Activated T-cell treated with anti-CD3 and anti-CD28 coated beads for 48 hours (primary cell): Measurements from ENCODE around the gene AKAP13.

Source experiments
- DNase-seq: peaks from one replicate; pipeline ENCODE4 v3.0.0-alpha.2; 2020; ENCODE audit warnings: low read depth

Gene AKAP13

GRCh38 chr15:85597155-85597815, 216.9 kb downstream of the AKAP13 start:
- DNase-seq, result no peak

GRCh38 chr15:85598219-85598618, 217.8 kb downstream of the AKAP13 start:
- no peak for DNase-seq

- DNase-seq, result no peak
Measured at GRCh38 chr15:85598718-85599398, 218.5 kb downstream of the AKAP13 start.

DNA sequence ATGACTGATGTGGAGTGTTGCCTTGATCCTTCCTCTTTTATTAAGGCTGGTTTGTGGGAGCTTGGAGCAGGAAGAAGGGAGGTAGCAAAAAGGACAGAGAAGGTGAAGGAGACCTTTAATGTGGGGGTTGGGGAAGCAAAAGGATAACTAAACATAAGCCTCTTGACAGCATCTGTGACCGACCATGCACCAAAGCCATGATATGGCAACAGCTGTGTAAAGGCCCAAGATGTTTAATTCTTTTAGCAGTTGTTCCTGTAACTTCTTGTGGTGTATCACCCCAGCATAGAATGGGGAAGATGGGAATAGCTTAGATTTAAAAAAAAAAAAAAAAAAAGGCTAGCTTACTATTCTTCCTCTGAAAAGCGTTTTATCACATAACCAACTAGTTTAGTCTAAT, 219.6 kb downstream of the AKAP13 start:
- no peak for DNase-seq

DNA sequence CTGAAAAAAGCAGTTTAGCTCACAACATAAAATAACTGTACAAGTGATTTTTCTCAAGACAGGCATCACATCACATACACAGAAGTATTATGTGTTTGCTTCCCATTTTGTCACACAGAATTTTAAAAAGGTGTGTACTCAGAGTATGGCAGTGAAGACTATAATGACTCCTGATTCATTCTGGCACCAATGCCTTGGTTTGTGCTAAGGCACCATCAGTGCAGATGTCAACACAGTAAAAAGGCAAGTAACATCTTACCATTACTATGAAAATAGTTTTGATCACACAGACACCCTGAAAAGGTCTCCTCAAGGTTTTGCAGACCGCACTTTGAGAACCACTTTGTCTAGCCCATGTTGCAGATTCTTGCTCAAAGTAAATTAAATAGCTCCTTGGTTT, 222.8 kb downstream of the AKAP13 start:
- DNase-seq, result no peak

DNA sequence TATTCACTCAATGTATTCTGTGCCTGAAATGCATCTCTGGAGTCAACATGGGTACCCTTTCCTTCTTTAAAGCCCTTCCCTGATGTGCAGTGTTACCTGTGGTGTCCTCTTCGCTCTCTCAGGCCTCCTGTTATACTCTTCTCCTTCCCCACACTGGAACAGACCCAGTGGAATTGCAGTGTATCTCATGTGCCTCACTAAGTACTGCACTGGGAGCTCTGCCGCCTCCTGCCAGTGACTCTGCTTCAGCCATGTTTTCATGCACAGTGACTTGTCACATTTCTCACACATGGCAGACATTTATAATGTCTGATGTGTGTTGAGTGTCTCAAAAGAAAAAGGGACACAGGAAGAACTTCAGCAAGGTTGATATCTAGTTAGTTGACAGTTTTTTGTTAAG, 223.3 kb downstream of the AKAP13 start:
- no peak for DNase-seq

DNA sequence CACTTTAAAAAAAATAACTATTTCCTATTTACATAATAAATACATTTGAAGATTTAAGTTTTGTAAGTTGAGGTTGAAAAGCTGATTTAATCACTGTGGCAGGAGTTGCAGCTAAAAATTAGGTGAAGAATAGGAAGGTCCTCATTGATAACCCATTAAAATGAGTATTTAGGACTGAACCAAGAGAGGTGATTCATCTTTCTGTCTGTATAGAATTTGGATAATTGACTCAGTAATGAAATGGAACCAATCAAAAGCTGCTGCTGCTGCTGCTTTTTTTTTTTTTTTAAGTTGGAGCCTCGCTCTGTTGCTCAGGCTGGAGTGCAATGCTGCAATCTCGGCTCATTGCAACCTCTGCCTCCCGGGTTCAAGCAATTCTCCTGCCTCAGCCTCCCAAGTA, 223.8 kb downstream of the AKAP13 start:
- DNase-seq, result no peak

- DNase-seq, result no peak
Measured at GRCh38 chr15:85606738-85607137, 226.3 kb downstream of the AKAP13 start.

DNA sequence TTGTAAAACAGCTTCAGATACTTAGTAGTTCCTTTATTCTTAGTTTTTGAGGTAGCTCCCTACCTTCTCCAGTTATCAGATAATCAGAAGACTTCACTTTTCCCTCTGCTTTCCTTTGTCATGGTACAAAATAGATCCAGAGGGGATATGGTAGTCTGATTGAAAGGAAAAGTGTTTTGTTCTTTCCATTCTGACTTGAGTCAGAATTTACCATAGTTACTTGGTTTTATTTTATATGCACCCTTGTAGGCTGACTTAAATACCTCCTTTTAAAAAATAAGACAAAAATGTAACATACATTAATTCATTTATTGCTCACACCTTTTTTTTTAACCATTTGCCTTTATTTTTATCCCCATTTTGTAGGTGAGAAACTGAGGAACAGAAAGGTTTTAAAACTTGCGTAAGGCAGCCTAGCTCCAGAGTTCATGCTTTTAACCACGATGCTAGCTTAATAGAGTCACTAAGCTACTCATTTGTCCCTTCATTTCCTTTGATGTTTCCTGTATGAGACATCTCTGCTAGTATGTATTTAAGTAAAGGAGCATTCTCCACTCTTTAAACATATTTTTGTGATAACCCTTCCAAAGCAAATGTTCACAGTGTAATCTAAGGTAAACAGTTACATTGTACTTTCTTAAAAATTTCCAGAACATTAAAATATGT, 226.9 kb downstream of the AKAP13 start:
- no peak for DNase-seq

DNA sequence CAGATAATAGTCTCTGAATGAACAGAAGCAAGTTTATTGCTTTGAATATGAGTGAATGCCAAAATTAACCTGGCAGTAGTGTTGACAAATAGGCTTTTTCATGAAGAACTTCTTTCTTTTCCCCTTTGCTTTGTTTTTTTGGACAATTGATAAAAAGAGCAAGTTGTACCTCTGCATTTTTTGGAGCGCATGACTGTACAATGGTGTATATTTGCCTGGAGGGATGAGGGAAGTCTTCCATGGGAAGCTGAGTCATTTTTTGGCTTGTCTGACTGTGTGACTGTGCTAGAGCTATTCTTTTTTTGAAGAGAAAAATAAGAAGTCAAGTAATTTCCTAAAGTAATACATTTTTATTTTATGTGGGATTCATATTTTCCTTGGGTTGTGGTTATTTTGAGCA, 227.4 kb downstream of the AKAP13 start:
- no peak for DNase-seq

DNA sequence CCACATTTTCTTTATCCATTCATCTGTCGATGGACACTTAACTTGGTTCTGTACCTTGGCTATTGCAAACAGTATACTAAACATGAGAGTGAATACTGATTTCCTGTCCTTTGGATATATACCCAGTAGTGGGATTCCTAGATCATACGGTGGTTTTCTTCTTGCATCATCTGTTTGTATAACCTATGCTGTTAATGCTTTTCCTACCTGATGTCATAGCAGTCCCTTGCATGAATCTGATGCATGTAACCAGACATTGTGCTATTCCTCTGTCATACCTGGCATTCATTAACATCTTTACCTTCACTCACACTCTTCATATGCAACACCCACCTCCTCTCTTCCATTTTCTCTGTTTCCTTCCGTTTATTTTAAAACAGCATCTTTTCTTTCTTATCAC, 229.1 kb downstream of the AKAP13 start:
- DNase-seq, result no peak

GRCh38 chr15:85611361-85611760, 231.0 kb downstream of the AKAP13 start:
- DNase-seq, result no peak

DNA sequence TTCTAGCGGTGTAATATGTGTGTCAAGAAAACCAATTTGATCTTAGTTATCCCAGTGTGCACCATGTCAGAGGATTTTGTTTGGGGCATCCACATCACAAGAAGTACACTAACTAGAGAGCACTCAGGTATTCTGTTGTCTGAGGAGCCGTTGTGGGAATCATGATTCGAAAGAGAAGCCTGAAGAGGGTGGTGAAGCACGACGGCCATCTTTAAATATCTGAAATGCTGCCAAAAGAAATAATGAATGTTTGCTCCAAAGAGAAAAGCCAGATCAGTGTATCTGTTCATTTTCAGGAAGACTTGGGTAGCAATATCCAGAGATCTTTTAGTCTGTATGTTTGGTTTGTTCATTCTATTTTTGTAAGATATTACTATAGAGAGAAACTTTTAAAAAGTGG, 233.7 kb downstream of the AKAP13 start:
- no peak for DNase-seq

- no peak for DNase-seq
Measured at GRCh38 chr15:85615930-85616329, 235.5 kb downstream of the AKAP13 start.

GRCh38 chr15:85616549-85617110, 236.2 kb downstream of the AKAP13 start:
- no peak for DNase-seq

DNA sequence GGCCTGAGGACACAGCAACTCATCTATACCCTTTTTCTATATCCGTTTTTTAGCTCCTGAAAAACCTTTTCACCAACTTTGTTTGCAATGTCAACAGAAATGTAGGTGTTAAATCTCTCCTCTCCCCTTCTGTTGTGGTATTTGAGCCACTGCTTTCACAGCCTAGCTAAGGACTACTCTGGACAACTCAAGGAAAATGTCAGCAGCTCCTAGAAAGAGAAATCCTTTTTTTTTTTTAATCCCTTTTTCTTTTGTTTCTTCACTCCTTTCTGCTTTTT, 237.8 kb downstream of the AKAP13 start:
- DNase-seq, result no peak

GRCh38 chr15:85618956-85619491, 238.6 kb downstream of the AKAP13 start:
- peak; percentile 56 for DNase-seq

DNA sequence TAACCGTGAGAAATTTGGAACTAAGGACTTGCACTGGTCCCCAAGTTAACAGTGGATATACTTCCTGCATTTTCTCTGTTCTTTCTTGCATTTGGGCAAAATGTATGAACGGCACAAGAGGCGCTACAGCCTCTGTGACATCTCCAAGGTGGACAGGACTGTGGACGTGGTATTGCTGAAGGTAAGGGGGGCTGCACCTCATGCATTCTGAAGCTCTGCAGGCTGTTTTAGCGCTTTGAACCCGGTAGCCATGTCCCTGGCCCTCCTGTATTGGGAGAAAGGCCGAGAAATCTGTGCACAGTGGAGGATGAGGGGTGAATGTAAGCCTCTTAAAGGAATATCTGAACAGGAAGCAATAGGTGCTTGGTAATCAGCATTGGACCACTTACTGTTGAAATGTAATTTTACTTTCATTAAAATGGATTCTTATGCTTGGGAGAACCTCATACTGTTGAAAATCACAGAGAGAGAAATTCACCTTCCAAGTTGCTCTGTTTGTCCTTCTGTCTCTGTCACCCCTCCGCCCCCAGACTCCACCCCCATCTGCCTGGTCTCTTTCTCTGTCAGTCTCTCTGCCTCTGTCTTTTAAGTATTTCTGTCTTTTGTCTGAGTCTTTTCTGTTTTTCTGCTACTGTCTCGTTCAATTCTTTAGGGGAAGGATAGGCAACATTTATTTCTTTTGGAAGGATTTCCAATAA, 239.7 kb downstream of the AKAP13 start:
- DNase-seq, result no peak

- DNase-seq, result no peak
Measured at GRCh38 chr15:85620690-85621049, 240.3 kb downstream of the AKAP13 start.

DNA sequence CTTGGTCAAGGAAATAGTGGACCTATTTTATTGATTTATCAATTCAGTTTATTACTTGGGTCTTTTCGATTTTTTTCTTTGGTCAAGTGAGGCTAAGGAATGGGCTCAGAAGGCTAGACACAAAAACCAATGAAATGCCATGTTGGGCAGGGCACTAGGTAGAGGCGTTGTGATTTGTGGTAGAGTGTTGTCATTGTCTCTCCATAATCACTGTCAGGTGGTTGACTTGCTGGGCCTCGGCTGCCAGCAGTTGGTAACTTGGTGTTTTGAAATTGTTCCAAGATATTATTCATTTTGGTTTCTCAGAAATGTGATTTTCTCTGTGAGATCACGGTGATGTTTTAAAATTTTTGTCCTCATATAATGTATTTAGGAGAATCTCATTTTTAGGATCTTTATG, 240.7 kb downstream of the AKAP13 start:
- DNase-seq, result no peak

DNA sequence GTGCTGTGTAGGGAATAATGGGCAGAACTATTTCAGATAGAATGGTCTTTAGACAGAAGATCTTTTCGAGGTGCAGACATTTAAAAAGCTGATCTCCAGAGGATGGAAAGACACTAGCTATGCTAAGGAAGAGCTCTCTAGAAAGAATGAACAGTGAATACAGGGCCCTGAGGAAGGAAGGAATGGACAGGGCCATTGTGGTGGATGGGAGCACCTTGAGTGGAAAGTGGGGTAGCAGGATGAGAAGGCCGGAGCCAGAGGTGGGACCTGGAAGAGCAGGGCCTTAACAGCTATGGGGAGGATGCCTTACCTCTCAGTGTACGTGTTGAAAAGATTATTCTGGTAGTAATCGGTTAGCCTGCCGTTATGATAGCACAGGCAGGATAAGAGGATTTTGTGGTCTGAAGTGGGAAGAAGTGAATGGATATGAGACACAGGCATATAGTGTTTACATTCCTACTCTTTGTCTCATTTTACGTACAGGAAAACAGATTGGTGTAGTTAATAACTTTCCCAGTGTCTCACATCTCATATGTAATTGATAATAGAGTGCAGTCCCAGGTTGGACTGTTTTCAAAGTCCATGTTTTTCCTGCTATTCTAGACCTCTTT, 241.9 kb downstream of the AKAP13 start:
- no peak for DNase-seq
